Choroid plexus epithelial cell (primary cell): ENCODE measurements around the gene VAV2.

Experiments
- DNase-seq: peaks from one replicate; pipeline ENCODE4 v3.0.0-alpha.2; 2010; ENCODE audit warnings: low read depth
- H3K4me3 ChIP-seq: 2 replicates; pipeline ENCODE4 v1.5.1; 2011; ENCODE audit warnings: low read depth, mild to moderate bottlenecking, control low read depth, low read length, moderate library complexity
- CTCF ChIP-seq: conservative IDR thresholded peaks from 2 replicates; pipeline ENCODE4 v1.5.1; 2011; ENCODE audit warnings: low read depth, mild to moderate bottlenecking, control low read depth, inconsistent platforms, low read length, moderate library complexity

VAV2 gene

GRCh38 chr9:133986774-133987445, 5.2 kb downstream of the VAV2 start:
- no peak for TF ChIP-seq CTCF
- no peak for DNase-seq
- no peak overlapping the region for H3K4me3 ChIP-seq

GRCh38 chr9:133986061-133986460, 6.1 kb downstream of the VAV2 start:
- no peak for DNase-seq
- no peak overlapping the region for H3K4me3 ChIP-seq
- TF ChIP-seq CTCF: no peak

GRCh38 chr9:133982971-133983720, 9.0 kb downstream of the VAV2 start:
- no peak for DNase-seq
- no peak for TF ChIP-seq CTCF
- H3K4me3 ChIP-seq: no peak overlapping the region

GRCh38 chr9:133981958-133982681, 10.0 kb downstream of the VAV2 start:
- H3K4me3 ChIP-seq: no peak overlapping the region
- DNase-seq: no peak
- no peak for TF ChIP-seq CTCF

GRCh38 chr9:133981589-133981957, 10.6 kb downstream of the VAV2 start:
- no peak for DNase-seq
- H3K4me3 ChIP-seq: no peak overlapping the region
- TF ChIP-seq CTCF: no peak

GRCh38 chr9:133980864-133981588, 11.1 kb downstream of the VAV2 start:
- H3K4me3 ChIP-seq: no peak overlapping the region
- no peak for TF ChIP-seq CTCF
- DNase-seq: no peak
